Kidney glomerular epithelial cell (primary cell): ENCODE results near the gene FBL.

Experiments used
- DNase-seq: peaks from one replicate; lab custom pipeline; 2025; lab: John Stamatoyannopoulos, UW

Gene FBL

GRCh38 chr19:39788244-39788643 lies 57.9 kb downstream of the FBL start:
- DNase-seq, result no peak
